Peyer's patch (tissue), 4 donors: ENCODE measurements around the gene JCAD.

ENCODE experiments used
- POLR2A ChIP-seq, 2 donors: fragments of 450-650 bp; IDR thresholded peaks; one replicate each; pipeline ENCODE4 v1.5.1; 2017; ENCODE audit warnings: antibody characterized with exemption in 2 of 2, mild to moderate bottlenecking in 2 of 2, moderate library complexity in 2 of 2
- TF ChIP-seq, protein P1 (sequence below), 6 experiments: fragments of 450-650 bp in 4 of 6; fragments of 200-600 bp in 2 of 6; sonication (generic) in 1 of 6; IDR thresholded peaks; one replicate each; pipeline ENCODE4 v1.5.1; 2017 to 2019; ENCODE audit warnings: antibody characterized with exemption in 6 of 6, mild to moderate bottlenecking in 3 of 6, moderate library complexity in 1 of 6

DNA sequence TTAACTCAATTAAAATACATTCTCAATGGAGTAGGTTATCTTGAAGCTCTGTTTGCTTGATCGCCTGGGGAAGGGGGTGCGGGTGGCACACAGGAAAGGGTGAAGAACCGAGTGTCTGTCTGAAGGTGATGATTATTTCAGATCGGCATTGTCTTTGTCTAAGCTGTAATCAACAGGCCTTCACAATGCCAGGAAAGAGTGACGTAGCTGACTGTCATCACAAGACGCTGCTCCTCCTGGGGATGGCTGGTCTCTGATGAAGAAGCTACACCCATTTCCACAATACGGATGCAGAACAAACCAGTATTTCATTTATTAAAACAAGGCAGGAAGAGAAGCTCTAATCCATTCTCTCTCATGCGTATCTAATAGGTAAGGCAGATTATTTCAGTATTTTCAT lies 19.4 kb downstream of the JCAD start:
- TF ChIP-seq, protein P1, sequence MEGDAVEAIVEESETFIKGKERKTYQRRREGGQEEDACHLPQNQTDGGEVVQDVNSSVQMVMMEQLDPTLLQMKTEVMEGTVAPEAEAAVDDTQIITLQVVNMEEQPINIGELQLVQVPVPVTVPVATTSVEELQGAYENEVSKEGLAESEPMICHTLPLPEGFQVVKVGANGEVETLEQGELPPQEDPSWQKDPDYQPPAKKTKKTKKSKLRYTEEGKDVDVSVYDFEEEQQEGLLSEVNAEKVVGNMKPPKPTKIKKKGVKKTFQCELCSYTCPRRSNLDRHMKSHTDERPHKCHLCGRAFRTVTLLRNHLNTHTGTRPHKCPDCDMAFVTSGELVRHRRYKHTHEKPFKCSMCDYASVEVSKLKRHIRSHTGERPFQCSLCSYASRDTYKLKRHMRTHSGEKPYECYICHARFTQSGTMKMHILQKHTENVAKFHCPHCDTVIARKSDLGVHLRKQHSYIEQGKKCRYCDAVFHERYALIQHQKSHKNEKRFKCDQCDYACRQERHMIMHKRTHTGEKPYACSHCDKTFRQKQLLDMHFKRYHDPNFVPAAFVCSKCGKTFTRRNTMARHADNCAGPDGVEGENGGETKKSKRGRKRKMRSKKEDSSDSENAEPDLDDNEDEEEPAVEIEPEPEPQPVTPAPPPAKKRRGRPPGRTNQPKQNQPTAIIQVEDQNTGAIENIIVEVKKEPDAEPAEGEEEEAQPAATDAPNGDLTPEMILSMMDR (IDR thresholded peaks at IDR 0.05) = no peak
- no peak for TF ChIP-seq POLR2A (IDR thresholded peaks at IDR 0.05)
